B cell (primary cell): ENCODE results near the gene TMEM147. TPM values are rescaled to one million over a fixed set of nuclear protein-coding genes. Genes with fewer than 3 reads are reported as not detected.

ENCODE experiments used
- ATAC-seq: fragments of 200-7000 bp; cut with Tn5 transposase; one replicate; pipeline ENCODE4 v1.10.0; 2021; ENCODE audit warnings: low read depth, mild to moderate bottlenecking, moderate number of reproducible peaks, moderate library complexity
- CTCF ChIA-PET: fragments of 350-600 bp; sonication (Branson Sonifier 250); formaldehyde crosslinking; loops from one replicate; lab custom pipeline; 2021; ENCODE audit warnings: antibody characterized with exemption, inconsistent platforms; lab: Charles Lee
- POLR2A ChIA-PET: fragments of 350-600 bp; sonication (Branson Sonifier 250); formaldehyde crosslinking; loops from one replicate; lab custom pipeline; 2021; ENCODE audit warnings: antibody characterized with exemption; lab: Charles Lee
- DNase-seq: peaks from one replicate; pipeline ENCODE4 v3.0.0; 2013
- H2AFZ ChIP-seq: 2 replicates; pipeline ENCODE4 v1.6.1; 2012; ENCODE audit warnings: mild to moderate bottlenecking, low read depth, low read length; ENCODE audit not compliant: insufficient read depth, poor library complexity, severe bottlenecking
- H3K27ac ChIP-seq, 2 donors: 1 replicate in 1 of 2; 2 replicates in 1 of 2; pipeline ENCODE4 v1.5.1; 2012 to 2013; ENCODE audit warnings: low read length in 2 of 2, mild to moderate bottlenecking in 2 of 2, moderate library complexity in 1 of 2
- H3K27me3 ChIP-seq, 4 experiments: fragments of 200-600 bp in 1 of 4; sonication (generic) in 1 of 4; replicated peaks in 1 of 4; 1 replicate in 2 of 4; 2 replicates in 2 of 4; pipeline versions ENCODE4 v1.6.1 to v1.7.0; 2013 to 2016; ENCODE audit warnings: low read length in 3 of 4, mild to moderate bottlenecking in 2 of 4, mixed read lengths in 1 of 4, moderate library complexity in 1 of 4; ENCODE audit not compliant: insufficient read depth in 4 of 4, control insufficient read depth in 3 of 4; ENCODE audit errors: control extremely low read depth in 1 of 4
- H3K36me3 ChIP-seq, 2 experiments: replicated peaks in 1 of 2; 1 replicate in 1 of 2; 2 replicates in 1 of 2; pipeline versions ENCODE4 v1.6.1 to v1.7.1; 2013; ENCODE audit warnings: low read length in 1 of 2; ENCODE audit not compliant: insufficient read depth in 2 of 2, control insufficient read depth in 1 of 2; ENCODE audit errors: control extremely low read depth in 1 of 2, extremely low read depth in 1 of 2
- H3K4me1 ChIP-seq, 2 donors: fragments of 200-600 bp in 1 of 2; sonication (generic) in 1 of 2; 1 replicate in 1 of 2; 2 replicates in 1 of 2; pipeline versions ENCODE4 v1.5.1 to v1.6.1; 2013 to 2017; ENCODE audit warnings: low read length in 2 of 2; ENCODE audit not compliant: control insufficient read depth in 2 of 2, insufficient read depth in 2 of 2
- H3K4me2 ChIP-seq: replicated peaks from 2 replicates; pipeline ENCODE3; 2012; ENCODE audit warnings: mild to moderate bottlenecking, low read depth, low read length; ENCODE audit not compliant: poor library complexity, severe bottlenecking
- H3K4me3 ChIP-seq, 5 experiments: fragments of 200-600 bp in 1 of 5; sonication (generic) in 1 of 5; 1 replicate in 3 of 5; 2 replicates in 2 of 5; pipeline versions ENCODE4 v1.5.1 to v1.7.0; 2011 to 2016; ENCODE audit warnings: low read length in 4 of 5, mild to moderate bottlenecking in 4 of 5, low read depth in 2 of 5, control low read depth in 1 of 5, moderate library complexity in 1 of 5; ENCODE audit not compliant: insufficient read depth in 1 of 5; ENCODE audit errors: control extremely low read depth in 1 of 5, extremely low read depth in 1 of 5
- H3K79me2 ChIP-seq: fragments of 200-600 bp; sonication (generic); one replicate; pipeline ENCODE4 v1.6.0; 2016; ENCODE audit warnings: low read length; ENCODE audit not compliant: control insufficient read depth, insufficient read depth
- H3K9ac ChIP-seq: fragments of 200-600 bp; sonication (generic); 2 replicates; pipeline ENCODE4 v1.6.1; 2017; ENCODE audit warnings: mild to moderate bottlenecking, low read length, moderate library complexity
- H3K9me3 ChIP-seq, 3 donors: one replicate each; pipeline versions ENCODE4 v1.6.1 to v1.7.1; 2013; ENCODE audit warnings: low read length in 2 of 3; ENCODE audit not compliant: control insufficient read depth in 2 of 3, insufficient read depth in 1 of 3; ENCODE audit errors: control extremely low read depth in 1 of 3
- H4K20me1 ChIP-seq: 2 replicates; pipeline ENCODE4 v1.6.0; 2012; ENCODE audit warnings: mild to moderate bottlenecking, low read length; ENCODE audit not compliant: insufficient read depth, control insufficient read depth, poor library complexity, severe bottlenecking
- H3K27ac Mint-ChIP-seq: one replicate; pipeline ENCODE4 v1.8.0; 2021; ENCODE audit warnings: mixed read lengths
- H3K27me3 Mint-ChIP-seq: one replicate; pipeline ENCODE4 v1.8.0; 2021; ENCODE audit warnings: mixed read lengths
- H3K4me1 Mint-ChIP-seq: one replicate; pipeline ENCODE4 v1.8.0; 2021; ENCODE audit warnings: mixed read lengths
- H3K4me3 Mint-ChIP-seq: one replicate; pipeline ENCODE4 v1.8.0; 2021; ENCODE audit warnings: mixed read lengths
- H3K9me3 Mint-ChIP-seq: one replicate; pipeline ENCODE4 v1.8.0; 2022; ENCODE audit warnings: mixed read lengths; ENCODE audit not compliant: insufficient read depth
- EZH2 ChIP-seq: IDR thresholded peaks from 2 replicates; pipeline ENCODE4 v1.6.1; 2012; ENCODE audit warnings: borderline replicate concordance, low read depth, mild to moderate bottlenecking, moderate library complexity, low read length; ENCODE audit not compliant: insufficient read depth, poor library complexity, severe bottlenecking
- WGBS: methylation state at CpG from one replicate; pipeline ENCODE4 v1.1.5; 2013; ENCODE audit warnings: missing lambda C conversion rate; ENCODE audit not compliant: insufficient coverage; 5-methylcytosine and 5-hydroxymethylcytosine counted together
- intact Hi-C: fragments of 100-400 bp; cut with micrococcal nuclease; formaldehyde crosslinking; loops from one replicate; pipeline ENCODE4 v1.10.0; 2022
- polyA plus RNA-seq: library from polyadenylated mRNA; depleted of rRNA; stranded (reverse); fragments of >200 nt; gene quantifications from 2 replicates; pipeline ENCODE4 v1.2.3, GENCODE V29; 2012
- total RNA-seq, 2 donors: library from RNA; stranded (reverse); fragments of 120-200 nt in 1 of 2; gene quantifications; 1 replicate in 1 of 2; 2 replicates in 1 of 2; pipeline versions ENCODE4 v1.2.3 to v1.2.4, GENCODE V29; 2013 to 2022
- TF ChIP-seq, protein P1 (sequence below): fragments of 200-600 bp; IDR thresholded peaks from one replicate; pipeline ENCODE4 v1.8.0; 2022; ENCODE audit warnings: antibody characterized with exemption, mild to moderate bottlenecking

Gene TMEM147
- total and polyA plus RNA-seq, 2 donors (not counting 1 experiment from before 2014, with no cell fraction given): 39.8 to 68.9 TPM

DNA sequence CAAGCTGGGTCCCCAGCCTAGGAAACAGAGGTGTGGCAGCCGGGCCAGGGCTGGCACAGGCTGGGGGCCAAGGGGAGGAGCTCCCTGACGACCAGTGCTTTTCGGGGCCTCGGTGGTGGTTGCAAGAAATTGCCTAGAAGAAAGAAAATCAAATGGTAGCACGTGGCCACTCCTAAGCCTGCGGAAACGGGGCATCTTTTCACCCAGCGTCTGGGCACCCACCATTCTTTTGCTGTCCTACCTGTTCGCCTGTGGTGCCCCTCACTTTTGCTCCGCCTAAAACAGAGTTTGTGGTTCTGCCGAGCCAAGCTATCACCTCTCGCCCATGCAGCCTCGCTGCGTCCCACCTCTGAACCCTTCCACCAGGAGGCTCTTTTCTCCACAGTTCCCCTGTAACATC, 48.0 kb upstream of the TMEM147 start:
- POLR2A ChIA-PET: no interaction called here

DNA sequence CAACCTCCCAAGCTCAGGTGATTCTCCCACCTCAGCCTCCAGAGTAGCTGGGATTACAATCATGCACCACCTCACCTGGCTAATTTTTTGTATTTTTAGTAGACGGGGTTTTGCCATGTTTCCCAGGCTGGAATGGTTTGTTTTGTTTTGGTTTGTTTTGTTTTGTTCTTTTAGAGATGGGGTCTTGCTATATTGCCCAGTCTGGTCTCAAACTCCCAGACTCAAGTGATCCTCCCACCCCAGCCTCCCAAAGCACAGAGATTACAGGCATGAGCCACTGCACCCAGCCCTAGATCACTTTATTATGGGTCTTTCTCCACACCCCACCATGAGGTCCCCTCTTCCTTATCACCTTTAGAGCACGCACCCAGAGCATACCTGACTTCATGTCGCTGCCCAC, 47.2 kb upstream of the TMEM147 start:
- no peaks in the 10 kb centered on the region for H3K9me3 Mint-ChIP-seq
- WGBS: 100% methylated on average over 2 of the region's 3 CpGs
- H3K27ac ChIP-seq: no peak overlapping the region
- no peaks in the 10 kb centered on the region for H3K9me3 ChIP-seq
- H3K4me2 ChIP-seq: no peak overlapping the region
- peaks cover 8% of the 10 kb centered on the region for H3K4me1 Mint-ChIP-seq
- no peak overlapping the region for H2AFZ ChIP-seq
- no peak for DNase-seq
- no peaks in the 10 kb centered on the region for H3K36me3 ChIP-seq
- CTCF ChIA-PET: interaction anchor here (1.1 to 4.2 kb wide), 4 partner anchors 12 to 256 kb away, joined by 3 to 76 read pairs (median 14); no protein-coding TSS in a partner anchor
- H3K27me3 Mint-ChIP-seq: peaks cover 18% of the 10 kb centered on the region
- H3K4me3 Mint-ChIP-seq: no peak overlapping the region
- peaks cover 6 to 11% of the 10 kb centered on the region in 2 donors for H3K4me1 ChIP-seq
- intact Hi-C loops: loop anchor here (10.0 kb wide), 1 partner anchor 353 kb away; the partner anchor contains the start of gene FXYD7
- no peak overlapping the region for H3K27ac Mint-ChIP-seq
- POLR2A ChIA-PET: no interaction called here
- no peak for TF ChIP-seq EZH2
- TF ChIP-seq, protein P1, sequence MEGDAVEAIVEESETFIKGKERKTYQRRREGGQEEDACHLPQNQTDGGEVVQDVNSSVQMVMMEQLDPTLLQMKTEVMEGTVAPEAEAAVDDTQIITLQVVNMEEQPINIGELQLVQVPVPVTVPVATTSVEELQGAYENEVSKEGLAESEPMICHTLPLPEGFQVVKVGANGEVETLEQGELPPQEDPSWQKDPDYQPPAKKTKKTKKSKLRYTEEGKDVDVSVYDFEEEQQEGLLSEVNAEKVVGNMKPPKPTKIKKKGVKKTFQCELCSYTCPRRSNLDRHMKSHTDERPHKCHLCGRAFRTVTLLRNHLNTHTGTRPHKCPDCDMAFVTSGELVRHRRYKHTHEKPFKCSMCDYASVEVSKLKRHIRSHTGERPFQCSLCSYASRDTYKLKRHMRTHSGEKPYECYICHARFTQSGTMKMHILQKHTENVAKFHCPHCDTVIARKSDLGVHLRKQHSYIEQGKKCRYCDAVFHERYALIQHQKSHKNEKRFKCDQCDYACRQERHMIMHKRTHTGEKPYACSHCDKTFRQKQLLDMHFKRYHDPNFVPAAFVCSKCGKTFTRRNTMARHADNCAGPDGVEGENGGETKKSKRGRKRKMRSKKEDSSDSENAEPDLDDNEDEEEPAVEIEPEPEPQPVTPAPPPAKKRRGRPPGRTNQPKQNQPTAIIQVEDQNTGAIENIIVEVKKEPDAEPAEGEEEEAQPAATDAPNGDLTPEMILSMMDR: no peak
- ATAC-seq: no peak
- no peaks in the 10 kb centered on the region for H3K79me2 ChIP-seq
- H3K9ac ChIP-seq: no peak overlapping the region
- no peak overlapping the region for H3K4me3 ChIP-seq
- H4K20me1 ChIP-seq: no peaks in the 10 kb centered on the region
- peaks cover 0 to 13% (median 2%) of the 10 kb centered on the region in 4 experiments for H3K27me3 ChIP-seq

More for the DNA sequence above, 48.0 kb upstream of the TMEM147 start:
- H3K36me3 ChIP-seq: no peaks in the 10 kb centered on the region
- no peaks in the 10 kb centered on the region for H4K20me1 ChIP-seq
- no peak overlapping the region for H2AFZ ChIP-seq
- DNase-seq (no peak), ATAC-seq (no peak)
- H3K27ac ChIP-seq: no peak overlapping the region
- CTCF ChIA-PET: interaction anchor here (0.6 to 4.2 kb wide), 8 partner anchors 13 to 431 kb away, joined by 3 to 76 read pairs (median 4); partner anchors contain the start of gene HAMP
- 84% methylated on average over 14 of the region's 14 CpGs for WGBS
- intact Hi-C loops: loop anchor here (10.0 kb wide), 1 partner anchor 353 kb away; the partner anchor contains the start of gene FXYD7
- H3K79me2 ChIP-seq: no peaks in the 10 kb centered on the region
- TF ChIP-seq, protein P1: no peak
- TF ChIP-seq EZH2: no peak
- Mint-ChIP-seq H3K4me3 (no peak overlapping the region), H3K9me3 (no peaks in the 10 kb centered on the region), H3K27ac (no peak overlapping the region), H3K27me3 (peaks cover 21% of the 10 kb centered on the region), H3K4me1 (peaks cover 8% of the 10 kb centered on the region)
- H3K4me3 ChIP-seq: no peak overlapping the region
- H3K4me2 ChIP-seq: no peak overlapping the region
- H3K9me3 ChIP-seq: no peaks in the 10 kb centered on the region
- H3K27me3 ChIP-seq: peaks cover 0 to 13% (median 2%) of the 10 kb centered on the region in 4 experiments
- H3K9ac ChIP-seq: no peak overlapping the region
- H3K4me1 ChIP-seq: peaks cover 6 to 11% of the 10 kb centered on the region in 2 donors
